ENCODE results near the gene PCK1. TPM values are rescaled to one million over a fixed set of nuclear protein-coding genes. Genes with fewer than 3 reads are reported as not detected.

The PCK1 gene
- total RNA-seq, 2 experiments from 2014 or later, result not detected

DNA sequence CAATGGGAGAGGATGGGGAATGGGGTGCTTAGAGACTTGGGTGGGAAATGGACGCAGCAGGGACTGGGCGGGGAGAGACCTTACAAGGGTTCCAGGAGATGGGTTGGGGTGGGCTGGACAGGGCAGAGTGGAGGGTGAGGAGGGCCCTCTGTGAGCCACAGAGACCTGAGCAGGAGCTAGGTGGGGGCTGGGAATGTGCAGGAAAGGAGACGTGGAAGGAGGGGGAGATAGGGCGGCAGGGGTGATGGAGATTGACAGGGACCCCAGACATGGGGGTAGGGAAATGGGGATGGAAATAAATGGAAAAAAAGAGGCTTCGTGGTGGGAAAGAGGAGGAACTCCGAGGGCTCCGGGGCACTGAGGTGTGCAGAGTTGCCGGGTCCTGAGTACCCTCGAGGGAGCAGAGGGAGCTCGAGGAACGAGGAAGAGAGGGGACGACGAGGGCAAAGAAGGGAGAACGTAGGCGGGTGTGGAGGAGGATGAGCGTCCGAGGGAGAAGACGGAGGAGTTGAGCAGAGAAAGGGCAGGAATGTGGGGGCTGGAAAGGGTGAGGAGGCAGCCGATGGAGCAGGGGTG lies 33.9 kb upstream of the PCK1 start:
- H3K4me1 Mint-ChIP-seq, result peaks cover 15% of the 10 kb centered on the region
- no peak for ATAC-seq
- CTCF ChIA-PET, result interaction anchor here (1.2 kb wide), 2 partner anchors 9 to 167 kb away, joined by 3 read pairs; no protein-coding TSS in a partner anchor

DNA sequence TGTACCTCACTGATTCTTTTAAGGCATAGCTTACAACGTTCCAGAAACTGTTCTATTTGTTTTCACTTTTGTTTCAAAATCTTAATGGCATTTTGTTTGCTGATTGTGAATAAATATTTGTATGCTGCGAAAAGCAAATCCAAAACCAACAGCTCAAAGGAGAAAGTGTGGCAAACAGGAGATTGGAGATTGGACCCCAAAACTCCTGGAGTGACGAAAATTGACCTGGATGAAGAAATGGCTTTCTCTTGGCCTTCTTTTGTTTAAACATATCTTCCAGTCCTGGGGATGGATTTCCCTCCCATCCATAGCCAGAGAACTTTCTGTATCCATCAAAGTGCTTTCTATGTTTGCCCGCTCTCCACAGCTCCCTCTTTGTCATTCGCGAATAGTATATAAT lies 33.2 kb upstream of the PCK1 start:
- no peaks in the 10 kb centered on the region for H3K9me3 Mint-ChIP-seq (ENCODE audit: low read depth)
- H3K27ac Mint-ChIP-seq, result no peak overlapping the region
- H3K36me3 Mint-ChIP-seq, result no peaks in the 10 kb centered on the region
- CTCF ChIA-PET, result interaction anchor here (1.2 kb wide), 2 partner anchors 9 to 167 kb away, joined by 3 read pairs; no protein-coding TSS in a partner anchor
- no peak for ATAC-seq
- peaks cover 9% of the 10 kb centered on the region for H3K4me1 Mint-ChIP-seq
- no peak for DNase-seq
- no peak overlapping the region for H3K4me3 Mint-ChIP-seq
- peaks cover 14% of the 10 kb centered on the region for H3K27me3 Mint-ChIP-seq

More for the DNA sequence above, 33.9 kb upstream of the PCK1 start:
- Mint-ChIP-seq H3K9me3 (ENCODE audit: low read depth) (no peaks in the 10 kb centered on the region), H3K36me3 (no peaks in the 10 kb centered on the region), H3K27ac (peak overlapping the region; percentile 61), H3K4me3 (no peak overlapping the region), H3K27me3 (peaks cover 8% of the 10 kb centered on the region)
- DNase-seq, result no peak

DNA sequence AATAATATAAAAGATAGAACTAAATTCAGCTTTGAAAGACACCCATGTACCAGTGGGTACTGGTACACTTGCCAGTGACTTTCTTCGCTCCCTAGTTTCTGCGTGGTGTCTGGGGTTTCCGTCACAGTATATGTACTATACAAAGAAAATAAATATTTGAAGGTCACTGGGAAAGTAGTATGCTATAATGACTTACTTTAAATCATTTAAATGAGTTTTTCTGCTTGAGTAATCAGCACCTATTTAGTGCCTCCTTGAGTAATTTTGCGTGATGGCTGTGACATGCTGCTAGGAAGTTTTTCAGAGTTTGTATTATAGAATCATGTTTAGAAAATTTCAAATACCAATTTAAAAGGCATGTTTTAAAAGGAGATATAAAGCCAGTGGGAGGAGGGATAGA lies 32.8 kb upstream of the PCK1 start:
- CTCF ChIA-PET, result interaction anchor here (1.2 kb wide), 2 partner anchors 10 to 166 kb away, joined by 3 read pairs; no protein-coding TSS in a partner anchor
- Mint-ChIP-seq H3K4me1 (peaks cover 4% of the 10 kb centered on the region), H3K9me3 (ENCODE audit: low read depth) (no peaks in the 10 kb centered on the region), H3K27ac (no peak overlapping the region), H3K27me3 (peaks cover 17% of the 10 kb centered on the region), H3K4me3 (no peak overlapping the region), H3K36me3 (no peaks in the 10 kb centered on the region)
- DNase-seq (no peak), ATAC-seq (no peak)

DNA sequence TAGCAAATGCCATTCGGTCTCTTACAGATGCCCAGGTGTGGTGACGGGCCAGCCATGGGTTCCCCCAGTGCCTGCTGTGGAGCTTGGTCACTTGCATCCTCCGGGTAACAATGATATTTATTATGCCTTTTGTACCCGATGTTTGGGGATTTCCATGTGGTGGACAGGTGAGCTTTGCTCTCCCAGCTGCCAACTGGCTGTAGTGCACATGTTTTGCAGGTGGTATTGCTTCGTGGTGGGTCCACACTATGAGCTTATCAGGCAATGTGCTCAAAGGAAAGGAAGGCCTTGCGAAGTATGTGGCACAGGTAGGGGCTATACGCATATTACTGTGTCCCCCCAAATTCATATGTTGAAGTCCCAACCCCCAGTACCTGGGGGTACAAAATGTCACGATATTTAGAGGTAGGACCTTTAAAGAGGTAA lies 31.7 kb upstream of the PCK1 start:
- H3K27ac Mint-ChIP-seq, result no peak overlapping the region
- H3K27me3 Mint-ChIP-seq, result peaks cover 21% of the 10 kb centered on the region
- ATAC-seq, result no peak
- no peak overlapping the region for H3K4me3 Mint-ChIP-seq
- H3K4me1 Mint-ChIP-seq, result no peaks in the 10 kb centered on the region
- no peaks in the 10 kb centered on the region for H3K36me3 Mint-ChIP-seq
- no peak for DNase-seq
- H3K9me3 Mint-ChIP-seq (ENCODE audit: low read depth), result no peaks in the 10 kb centered on the region
- CTCF ChIA-PET, result no interaction called here

DNA sequence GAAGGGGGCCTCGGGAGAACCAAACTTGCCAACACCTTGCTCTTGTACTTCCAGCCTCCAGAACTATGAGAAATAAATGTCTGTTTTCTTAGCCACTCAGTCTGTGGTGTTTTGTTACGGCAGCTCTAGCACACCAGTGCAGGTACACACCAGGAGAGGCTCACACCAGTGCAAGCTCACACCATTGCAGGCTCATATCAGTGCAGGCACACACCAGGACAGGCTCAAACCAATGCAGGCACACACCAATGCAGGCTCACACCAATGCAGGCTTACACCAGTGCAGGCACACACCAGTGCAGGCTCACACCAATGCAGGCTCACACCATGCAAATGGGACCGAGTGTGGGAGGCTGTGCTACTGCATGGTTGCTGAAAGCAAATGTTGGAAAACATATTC lies 31.1 kb upstream of the PCK1 start:
- no peak for ATAC-seq
- Mint-ChIP-seq H3K4me1 (no peaks in the 10 kb centered on the region), H3K9me3 (ENCODE audit: low read depth) (no peaks in the 10 kb centered on the region), H3K36me3 (no peaks in the 10 kb centered on the region), H3K27ac (no peak overlapping the region), H3K27me3 (peaks cover 21% of the 10 kb centered on the region), H3K4me3 (no peak overlapping the region)
- CTCF ChIA-PET, result interaction anchor here (1.6 kb wide), 1 partner anchor 9 kb away, joined by 3 read pairs; no protein-coding TSS in a partner anchor
- DNase-seq, result no peak

DNA sequence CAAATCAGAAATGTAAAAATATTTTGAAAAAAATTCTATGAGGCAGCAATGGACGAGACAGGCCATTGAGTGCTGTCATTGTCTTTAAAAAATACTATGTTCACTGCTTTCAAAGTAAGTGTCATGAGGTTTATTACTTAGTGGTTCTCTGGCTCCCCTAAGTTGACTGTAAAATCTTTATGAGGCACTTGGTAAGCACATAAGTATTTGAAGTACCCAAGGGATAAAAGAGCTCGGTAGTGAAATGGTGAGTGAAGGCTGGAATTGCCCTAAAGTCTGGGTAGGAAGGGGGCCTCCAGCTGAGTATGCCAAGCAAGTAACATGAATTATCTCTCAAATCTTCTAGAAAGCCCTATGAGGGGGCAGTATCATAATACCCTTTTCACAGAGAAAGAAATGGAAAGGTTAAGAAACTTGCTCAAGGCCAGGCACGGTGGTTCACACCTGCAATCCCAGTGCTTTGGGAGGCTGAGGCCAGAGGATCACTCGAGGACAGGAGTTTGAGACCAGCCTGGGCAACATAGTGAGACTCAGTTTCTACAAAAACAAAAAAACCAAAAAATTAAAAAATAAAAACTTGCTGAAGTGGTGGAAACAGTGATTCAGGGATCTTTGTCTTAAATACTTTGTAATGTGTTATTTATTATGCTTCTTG lies 30.5 kb upstream of the PCK1 start:
- no peak for DNase-seq
- Mint-ChIP-seq H3K4me3 (no peak overlapping the region), H3K9me3 (ENCODE audit: low read depth) (no peaks in the 10 kb centered on the region), H3K27me3 (peaks cover 27% of the 10 kb centered on the region), H3K36me3 (no peaks in the 10 kb centered on the region), H3K4me1 (no peaks in the 10 kb centered on the region), H3K27ac (no peak overlapping the region)
- CTCF ChIA-PET, result interaction anchor here (1.6 kb wide), 1 partner anchor 9 kb away, joined by 3 read pairs; no protein-coding TSS in a partner anchor
- no peak for ATAC-seq

DNA sequence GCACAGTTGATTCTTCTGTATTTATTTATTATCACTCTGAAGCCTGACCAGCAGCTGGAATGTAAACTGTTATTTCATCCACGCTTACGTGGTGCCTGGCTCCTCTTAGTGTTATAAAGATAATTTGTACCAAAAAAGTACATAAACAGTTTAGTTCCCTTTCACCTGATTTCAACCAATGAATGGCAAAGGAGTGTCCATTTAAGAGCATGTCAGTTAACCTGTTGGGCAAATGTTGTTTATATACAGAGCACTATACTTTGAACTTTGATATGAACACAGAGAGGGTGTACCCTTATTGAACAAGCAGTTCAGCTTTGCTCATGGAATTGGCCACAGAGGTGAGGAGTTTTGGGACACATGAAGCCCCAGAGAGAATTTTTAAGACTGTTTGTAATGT lies 28.8 kb upstream of the PCK1 start:
- H3K27ac Mint-ChIP-seq, result no peak overlapping the region
- no peaks in the 10 kb centered on the region for H3K9me3 Mint-ChIP-seq (ENCODE audit: low read depth)
- ATAC-seq (no peak), DNase-seq (no peak)
- CTCF ChIA-PET, result no interaction called here
- H3K4me3 Mint-ChIP-seq, result no peak overlapping the region
- no peaks in the 10 kb centered on the region for H3K4me1 Mint-ChIP-seq
- no peaks in the 10 kb centered on the region for H3K36me3 Mint-ChIP-seq
- peaks cover 42% of the 10 kb centered on the region for H3K27me3 Mint-ChIP-seq

DNA sequence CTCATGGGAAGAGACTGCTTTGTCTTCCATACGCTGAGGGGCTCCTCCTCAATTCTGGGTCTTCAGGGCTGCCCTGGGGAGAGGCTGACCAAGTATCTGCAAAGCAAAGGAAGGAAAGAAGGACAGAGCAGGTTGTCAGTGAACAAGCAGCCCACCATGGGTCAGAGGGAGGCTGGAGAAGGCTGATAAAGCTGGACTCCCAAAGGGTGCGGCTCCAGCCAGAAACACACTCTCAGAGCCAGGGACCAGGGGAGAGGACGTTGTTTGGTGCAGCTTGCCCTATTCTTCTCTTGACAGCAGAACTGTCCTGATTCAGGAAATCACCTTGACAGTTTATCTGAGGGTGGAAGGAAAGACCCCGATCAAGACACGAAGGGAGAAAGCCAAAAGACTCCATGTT lies 25.6 kb upstream of the PCK1 start:
- no peak for DNase-seq
- H3K4me3 Mint-ChIP-seq, result no peak overlapping the region
- H3K27ac Mint-ChIP-seq, result no peak overlapping the region
- no peak for ATAC-seq
- no peaks in the 10 kb centered on the region for H3K4me1 Mint-ChIP-seq
- no peaks in the 10 kb centered on the region for H3K36me3 Mint-ChIP-seq
- no peaks in the 10 kb centered on the region for H3K9me3 Mint-ChIP-seq (ENCODE audit: low read depth)
- CTCF ChIA-PET, result no interaction called here
- peaks cover 56% of the 10 kb centered on the region for H3K27me3 Mint-ChIP-seq

DNA sequence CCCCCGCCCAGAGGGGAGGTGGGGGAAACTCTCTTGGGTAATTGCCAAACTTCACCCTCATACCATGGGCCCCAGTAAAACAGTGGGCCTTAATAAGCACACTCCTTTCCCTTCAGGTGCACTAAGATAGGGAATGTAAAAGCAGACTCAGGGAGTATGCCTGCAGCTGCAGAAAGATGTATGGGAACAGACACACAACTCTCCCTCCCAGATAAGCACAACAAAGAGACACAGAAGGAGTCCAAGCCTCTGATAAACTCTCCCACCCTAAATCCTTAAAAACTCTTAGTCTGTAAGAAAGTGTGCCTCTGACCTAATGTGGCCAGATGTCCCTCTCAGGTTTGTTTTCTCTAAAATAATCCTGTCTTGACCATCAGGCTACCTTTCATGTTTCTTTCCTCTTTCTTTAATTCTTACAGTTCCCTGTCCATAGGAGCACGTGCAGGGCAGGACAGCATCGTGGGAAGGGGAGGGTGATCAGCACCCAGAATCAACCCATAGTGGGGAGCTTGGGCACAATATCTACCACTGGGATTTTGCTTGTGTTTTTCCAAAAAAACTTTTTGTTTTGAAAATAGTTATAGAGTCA lies 24.7 kb upstream of the PCK1 start:
- peaks cover 52% of the 10 kb centered on the region for H3K27me3 Mint-ChIP-seq

DNA sequence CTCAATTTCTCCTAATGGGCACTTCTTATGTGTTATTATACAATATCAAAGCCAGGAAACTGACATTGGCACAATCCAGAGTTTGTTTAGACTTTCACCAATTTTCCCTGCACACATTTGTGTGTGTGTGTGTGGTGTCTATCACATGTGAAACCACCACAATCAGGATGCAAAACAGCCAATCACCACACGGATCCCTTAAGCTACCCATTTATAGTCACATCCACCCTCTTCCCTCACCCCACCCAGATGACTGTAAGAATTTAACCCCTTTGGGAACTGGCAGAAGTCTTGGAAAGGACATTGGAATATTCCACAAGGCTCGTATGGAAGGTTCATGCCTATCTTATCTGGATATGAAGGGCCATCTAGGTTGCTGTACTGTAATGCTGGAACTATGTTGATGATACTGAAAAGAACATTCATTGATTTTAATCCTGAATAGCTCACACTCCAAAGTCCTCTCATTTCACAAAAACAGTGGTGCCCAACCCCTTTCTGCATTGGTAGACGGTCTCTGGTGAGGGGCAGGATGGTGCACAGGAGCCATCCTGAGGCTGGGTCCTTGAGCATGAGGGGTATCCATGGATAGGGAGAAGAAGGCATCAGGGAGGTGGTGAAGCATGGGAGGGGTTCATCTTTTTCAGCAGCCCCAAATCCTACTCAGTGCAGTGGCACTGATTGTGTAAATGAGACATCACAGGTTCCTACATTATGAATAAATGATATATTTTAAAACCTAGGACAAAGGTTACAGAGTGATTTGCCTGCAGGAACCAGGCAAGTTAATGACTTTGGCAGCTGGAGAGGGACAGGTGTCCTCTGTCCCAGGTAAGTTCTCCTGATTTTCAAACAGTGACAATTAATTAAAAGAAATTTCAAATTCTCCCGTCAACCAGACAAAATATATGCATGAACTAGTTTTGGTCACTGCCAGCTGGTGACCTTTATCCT lies 23.9 kb upstream of the PCK1 start:
- DNase-seq (no peak), ATAC-seq (no peak)
- Mint-ChIP-seq H3K27ac (no peak overlapping the region), H3K9me3 (ENCODE audit: low read depth) (no peaks in the 10 kb centered on the region), H3K4me3 (no peak overlapping the region), H3K4me1 (no peaks in the 10 kb centered on the region), H3K27me3 (peaks cover 51% of the 10 kb centered on the region), H3K36me3 (no peaks in the 10 kb centered on the region)
- CTCF ChIA-PET, result interaction anchor here (1.3 kb wide), 1 partner anchor 15 kb away, joined by 3 read pairs; no protein-coding TSS in a partner anchor

More for the DNA sequence above, 24.7 kb upstream of the PCK1 start:
- H3K9me3 Mint-ChIP-seq (ENCODE audit: low read depth), result no peaks in the 10 kb centered on the region
- H3K36me3 Mint-ChIP-seq, result no peaks in the 10 kb centered on the region
- H3K4me3 Mint-ChIP-seq, result no peak overlapping the region
- CTCF ChIA-PET, result no interaction called here
- no peak for ATAC-seq
- no peak for DNase-seq
- H3K27ac Mint-ChIP-seq, result no peak overlapping the region
- H3K4me1 Mint-ChIP-seq, result no peaks in the 10 kb centered on the region

DNA sequence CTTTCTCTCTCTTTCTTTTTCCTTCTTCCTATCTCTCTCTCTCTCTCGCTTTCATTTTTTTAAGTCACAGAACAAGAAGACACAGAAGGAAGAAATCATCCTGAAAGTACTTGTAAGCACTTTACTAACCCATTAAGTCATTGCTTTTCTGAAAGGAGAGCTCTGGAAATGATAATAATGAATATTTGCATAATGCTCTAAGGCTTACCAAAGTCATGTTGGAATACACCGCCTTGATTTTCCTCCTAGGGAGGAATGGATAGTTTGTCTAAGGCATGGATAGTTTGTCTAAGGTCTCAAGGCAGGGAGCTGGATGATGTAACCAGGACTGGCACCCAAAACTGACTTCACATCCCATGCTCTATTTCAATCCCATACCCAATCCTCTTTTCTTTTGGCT lies 23.1 kb upstream of the PCK1 start:
- Mint-ChIP-seq H3K9me3 (ENCODE audit: low read depth) (no peaks in the 10 kb centered on the region), H3K36me3 (no peaks in the 10 kb centered on the region), H3K27me3 (peaks cover 44% of the 10 kb centered on the region), H3K4me1 (no peaks in the 10 kb centered on the region), H3K4me3 (no peak overlapping the region), H3K27ac (no peak overlapping the region)
- ATAC-seq, result no peak
- DNase-seq, result no peak
- CTCF ChIA-PET, result interaction anchor here (1.3 kb wide), 1 partner anchor 16 kb away, joined by 3 read pairs; no protein-coding TSS in a partner anchor

DNA sequence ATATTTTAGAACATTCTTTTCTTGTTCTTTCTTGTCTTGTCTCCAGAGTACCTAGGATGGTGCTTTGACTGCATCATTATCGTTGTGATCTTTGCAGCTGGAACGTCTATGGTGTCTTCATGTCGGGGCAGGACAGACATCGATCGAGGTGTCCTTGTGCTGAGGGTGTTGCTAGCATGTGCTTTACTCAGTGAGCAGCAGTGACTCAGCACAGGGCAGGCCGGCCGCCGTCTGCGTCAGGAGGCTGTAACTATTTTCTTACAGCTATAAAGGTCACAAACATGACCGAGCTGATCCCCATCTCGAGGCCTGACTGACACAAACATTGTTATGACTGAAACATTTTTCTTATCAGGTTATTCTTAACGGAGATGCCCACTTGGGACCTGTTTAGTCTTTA lies 21.0 kb upstream of the PCK1 start:
- no peaks in the 10 kb centered on the region for H3K36me3 Mint-ChIP-seq
- no peaks in the 10 kb centered on the region for H3K9me3 Mint-ChIP-seq (ENCODE audit: low read depth)
- CTCF ChIA-PET, result no interaction called here
- no peak overlapping the region for H3K27ac Mint-ChIP-seq
- peaks cover 49% of the 10 kb centered on the region for H3K27me3 Mint-ChIP-seq
- no peaks in the 10 kb centered on the region for H3K4me1 Mint-ChIP-seq
- ATAC-seq (no peak), DNase-seq (no peak)
- H3K4me3 Mint-ChIP-seq, result no peak overlapping the region

DNA sequence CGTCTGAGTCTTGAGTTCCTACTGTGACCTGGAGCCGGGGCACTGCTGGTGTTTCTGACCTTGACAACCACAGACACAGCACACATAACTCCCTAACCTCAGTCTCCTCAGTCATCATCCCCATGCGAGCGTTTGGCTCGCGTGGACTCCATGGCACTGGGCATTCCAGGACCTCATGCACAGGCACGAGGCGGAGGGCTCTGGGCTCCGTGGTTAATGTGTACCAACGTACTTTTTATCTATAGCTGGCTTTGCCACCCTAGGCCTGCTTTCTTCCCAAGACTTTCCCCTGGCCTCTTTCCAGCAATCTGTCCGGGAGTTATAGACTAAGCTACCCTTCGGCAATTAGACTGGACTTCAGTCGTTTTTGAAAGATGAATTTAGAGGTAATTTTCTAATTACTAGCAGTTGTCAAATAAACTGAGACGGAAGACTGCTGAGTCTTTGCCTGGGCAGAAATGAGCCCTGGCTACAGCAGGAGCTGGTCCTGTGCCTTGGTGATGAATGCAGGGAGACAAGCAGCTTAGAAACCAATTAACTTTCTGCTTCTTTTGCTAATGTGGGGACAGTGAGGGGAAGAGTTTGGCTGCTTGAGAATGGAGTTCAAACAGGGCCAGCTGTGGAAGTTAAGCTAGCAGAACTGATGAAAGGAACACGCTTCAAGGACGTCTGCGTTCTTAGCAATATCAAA lies 19.9 kb upstream of the PCK1 start:
- peaks cover 44% of the 10 kb centered on the region for H3K27me3 Mint-ChIP-seq

More for the DNA sequence above, 19.9 kb upstream of the PCK1 start:
- no peaks in the 10 kb centered on the region for H3K4me1 Mint-ChIP-seq
- no peaks in the 10 kb centered on the region for H3K36me3 Mint-ChIP-seq
- H3K27ac Mint-ChIP-seq, result no peak overlapping the region
- ATAC-seq (no peak), DNase-seq (no peak)
- CTCF ChIA-PET, result no interaction called here
- H3K9me3 Mint-ChIP-seq (ENCODE audit: low read depth), result no peaks in the 10 kb centered on the region
- H3K4me3 Mint-ChIP-seq, result no peak overlapping the region

Data from activated CD8-positive, alpha-beta memory T cell treated with anti-CD3 and anti-CD28 coated beads, Interleukin-2, amount 10 ng/mL, durations not matched to agents 7 days and 5 days (primary cell).